Measurements from ENCODE around the gene HSPA12A.

The HSPA12A gene

GRCh38 chr10:116784651-116785050 lies 42.3 kb upstream of the HSPA12A start:
- ChIA-PET POLR2A (no interaction called here), CTCF (interaction anchor here (1.0 to 1.2 kb wide), 3 partner anchors 97 to 388 kb away, joined by 3 read pairs; no protein-coding TSS in a partner anchor)
- peaks cover 0 to 7% (median 2%) of the 10 kb centered on the region in 5 experiments for H3K27me3 ChIP-seq (replicated peaks in 2 of 5; ENCODE audit: control insufficient read depth in 4 of 5, insufficient read depth in 5 of 5, low read length in 4 of 5)
- H3K4me3 ChIP-seq (ENCODE audit: control insufficient read depth in 1 of 7, extremely low read depth in 1 of 7, insufficient read depth in 4 of 7, low read depth in 2 of 7, low read length in 6 of 7): no peak overlapping the region
- H3K9me3 ChIP-seq (ENCODE audit: control extremely low read depth in 1 of 5, control insufficient read depth in 4 of 5, insufficient read depth in 2 of 5, low read depth in 1 of 5, low read length in 4 of 5): no peaks in the 10 kb centered on the region
- H3K36me3 ChIP-seq (ENCODE audit: control insufficient read depth in 4 of 4, insufficient read depth in 4 of 4, low read length in 3 of 4): no peaks in the 10 kb centered on the region
- DNase-seq: no peak
- H3K4me1 ChIP-seq (ENCODE audit: control extremely low read depth in 1 of 4, control insufficient read depth in 4 of 4, insufficient read depth in 4 of 4, low read length in 3 of 4): peaks cover 0 to 5% (median 2%) of the 10 kb centered on the region in 4 experiments
- WGBS (ENCODE audit: insufficient coverage): 96% methylated on average over 6 of the region's 7 CpGs
- H3K27ac ChIP-seq (ENCODE audit: insufficient read depth in 1 of 2, low read depth in 1 of 2, low read length in 2 of 2, poor library complexity in 1 of 2, severe bottlenecking in 2 of 2): no peak overlapping the region

GRCh38 chr10:116784035-116784434 lies 41.7 kb upstream of the HSPA12A start:
- Histone ChIP-seq H3K4me3 (ENCODE audit: control insufficient read depth in 1 of 7, extremely low read depth in 1 of 7, insufficient read depth in 4 of 7, low read depth in 2 of 7, low read length in 6 of 7) (no peak overlapping the region), H3K27ac (ENCODE audit: insufficient read depth in 1 of 2, low read depth in 1 of 2, low read length in 2 of 2, poor library complexity in 1 of 2, severe bottlenecking in 2 of 2) (no peak overlapping the region), H3K36me3 (ENCODE audit: control insufficient read depth in 4 of 4, insufficient read depth in 4 of 4, low read length in 3 of 4) (no peaks in the 10 kb centered on the region), H3K4me1 (ENCODE audit: control extremely low read depth in 1 of 4, control insufficient read depth in 4 of 4, insufficient read depth in 4 of 4, low read length in 3 of 4) (peaks cover 0 to 5% (median 2%) of the 10 kb centered on the region in 4 experiments), H3K9me3 (ENCODE audit: control extremely low read depth in 1 of 5, control insufficient read depth in 4 of 5, insufficient read depth in 2 of 5, low read depth in 1 of 5, low read length in 4 of 5) (no peaks in the 10 kb centered on the region), H3K27me3 (replicated peaks in 2 of 5; ENCODE audit: control insufficient read depth in 4 of 5, insufficient read depth in 5 of 5, low read length in 4 of 5) (peaks cover 0 to 5% (median 2%) of the 10 kb centered on the region in 5 experiments)
- ChIA-PET POLR2A (no interaction called here), CTCF (interaction anchor here (1.2 kb wide), 1 partner anchor 96 kb away, joined by 3 read pairs; no protein-coding TSS in a partner anchor)
- no peak for DNase-seq
- WGBS (ENCODE audit: insufficient coverage): 100% methylated on average over 3 of the region's 3 CpGs

- Histone ChIP-seq H3K27ac (ENCODE audit: insufficient read depth in 1 of 2, low read depth in 1 of 2, low read length in 2 of 2, poor library complexity in 1 of 2, severe bottlenecking in 2 of 2) (no peak overlapping the region), H3K36me3 (ENCODE audit: control insufficient read depth in 4 of 4, insufficient read depth in 4 of 4, low read length in 3 of 4) (no peaks in the 10 kb centered on the region), H3K4me1 (ENCODE audit: control extremely low read depth in 1 of 4, control insufficient read depth in 4 of 4, insufficient read depth in 4 of 4, low read length in 3 of 4) (peaks cover 0 to 5% (median 2%) of the 10 kb centered on the region in 4 experiments), H3K27me3 (replicated peaks in 2 of 5; ENCODE audit: control insufficient read depth in 4 of 5, insufficient read depth in 5 of 5, low read length in 4 of 5) (peaks cover 0 to 7% (median 4%) of the 10 kb centered on the region in 5 experiments), H3K4me3 (ENCODE audit: control insufficient read depth in 1 of 7, extremely low read depth in 1 of 7, insufficient read depth in 4 of 7, low read depth in 2 of 7, low read length in 6 of 7) (no peak overlapping the region), H3K9me3 (ENCODE audit: control extremely low read depth in 1 of 5, control insufficient read depth in 4 of 5, insufficient read depth in 2 of 5, low read depth in 1 of 5, low read length in 4 of 5) (no peaks in the 10 kb centered on the region)
- CTCF ChIA-PET: no interaction called here
- DNase-seq: no peak
- WGBS (ENCODE audit: insufficient coverage): 86% methylated on average over 12 of the region's 13 CpGs
- POLR2A ChIA-PET: no interaction called here
Observed at GRCh38 chr10:116783011-116783655, 40.8 kb upstream of the HSPA12A start.

GRCh38 chr10:116781370-116781884 lies 39.1 kb upstream of the HSPA12A start:
- 94% methylated on average over 3 of the region's 7 CpGs for WGBS (ENCODE audit: insufficient coverage)
- Histone ChIP-seq H3K4me1 (ENCODE audit: control extremely low read depth in 1 of 4, control insufficient read depth in 4 of 4, insufficient read depth in 4 of 4, low read length in 3 of 4) (no peaks in the 10 kb centered on the region), H3K36me3 (ENCODE audit: control insufficient read depth in 4 of 4, insufficient read depth in 4 of 4, low read length in 3 of 4) (no peaks in the 10 kb centered on the region), H3K27ac (ENCODE audit: insufficient read depth in 1 of 2, low read depth in 1 of 2, low read length in 2 of 2, poor library complexity in 1 of 2, severe bottlenecking in 2 of 2) (no peak overlapping the region), H3K27me3 (replicated peaks in 2 of 5; ENCODE audit: control insufficient read depth in 4 of 5, insufficient read depth in 5 of 5, low read length in 4 of 5) (peaks cover 0 to 13% (median 4%) of the 10 kb centered on the region in 5 experiments), H3K4me3 (ENCODE audit: control insufficient read depth in 1 of 7, extremely low read depth in 1 of 7, insufficient read depth in 4 of 7, low read depth in 2 of 7, low read length in 6 of 7) (no peak overlapping the region), H3K9me3 (ENCODE audit: control extremely low read depth in 1 of 5, control insufficient read depth in 4 of 5, insufficient read depth in 2 of 5, low read depth in 1 of 5, low read length in 4 of 5) (no peaks in the 10 kb centered on the region)
- ChIA-PET CTCF (interaction anchor here (1.2 kb wide), 1 partner anchor 99 kb away, joined by 4 read pairs; no protein-coding TSS in a partner anchor), POLR2A (no interaction called here)
- no peak for DNase-seq

- ChIA-PET POLR2A (no interaction called here), CTCF (no interaction called here)
- H3K27me3 ChIP-seq (replicated peaks in 2 of 5; ENCODE audit: control insufficient read depth in 4 of 5, insufficient read depth in 5 of 5, low read length in 4 of 5): peaks cover 0 to 13% (median 4%) of the 10 kb centered on the region in 5 experiments
- no peaks in the 10 kb centered on the region for H3K9me3 ChIP-seq (ENCODE audit: control extremely low read depth in 1 of 5, control insufficient read depth in 4 of 5, insufficient read depth in 2 of 5, low read depth in 1 of 5, low read length in 4 of 5)
- H3K4me1 ChIP-seq (ENCODE audit: control extremely low read depth in 1 of 4, control insufficient read depth in 4 of 4, insufficient read depth in 4 of 4, low read length in 3 of 4): no peaks in the 10 kb centered on the region
- WGBS (ENCODE audit: insufficient coverage): 100% methylated on average over 1 of the region's 3 CpGs
- no peak for DNase-seq
- no peak overlapping the region for H3K27ac ChIP-seq (ENCODE audit: insufficient read depth in 1 of 2, low read depth in 1 of 2, low read length in 2 of 2, poor library complexity in 1 of 2, severe bottlenecking in 2 of 2)
- no peaks in the 10 kb centered on the region for H3K36me3 ChIP-seq (ENCODE audit: control insufficient read depth in 4 of 4, insufficient read depth in 4 of 4, low read length in 3 of 4)
- H3K4me3 ChIP-seq (ENCODE audit: control insufficient read depth in 1 of 7, extremely low read depth in 1 of 7, insufficient read depth in 4 of 7, low read depth in 2 of 7, low read length in 6 of 7): no peak overlapping the region
Observed at GRCh38 chr10:116780691-116781205, 38.4 kb upstream of the HSPA12A start.

GRCh38 chr10:116779076-116779687 lies 36.8 kb upstream of the HSPA12A start:
- Histone ChIP-seq H3K9me3 (ENCODE audit: control extremely low read depth in 1 of 5, control insufficient read depth in 4 of 5, insufficient read depth in 2 of 5, low read depth in 1 of 5, low read length in 4 of 5) (no peaks in the 10 kb centered on the region), H3K27me3 (replicated peaks in 2 of 5; ENCODE audit: control insufficient read depth in 4 of 5, insufficient read depth in 5 of 5, low read length in 4 of 5) (peaks cover 0 to 13% (median 4%) of the 10 kb centered on the region in 5 experiments), H3K4me3 (ENCODE audit: control insufficient read depth in 1 of 7, extremely low read depth in 1 of 7, insufficient read depth in 4 of 7, low read depth in 2 of 7, low read length in 6 of 7) (no peak overlapping the region), H3K36me3 (ENCODE audit: control insufficient read depth in 4 of 4, insufficient read depth in 4 of 4, low read length in 3 of 4) (no peaks in the 10 kb centered on the region), H3K27ac (ENCODE audit: insufficient read depth in 1 of 2, low read depth in 1 of 2, low read length in 2 of 2, poor library complexity in 1 of 2, severe bottlenecking in 2 of 2) (no peak overlapping the region), H3K4me1 (ENCODE audit: control extremely low read depth in 1 of 4, control insufficient read depth in 4 of 4, insufficient read depth in 4 of 4, low read length in 3 of 4) (no peaks in the 10 kb centered on the region)
- POLR2A ChIA-PET: no interaction called here
- CTCF ChIA-PET: interaction anchor here (0.8 to 4.9 kb wide), 3 partner anchors 8 to 60 kb away, joined by 3 to 29 read pairs (median 7); no protein-coding TSS in a partner anchor
- no peak for DNase-seq
- WGBS (ENCODE audit: insufficient coverage): 95% methylated on average over 15 of the region's 16 CpGs

- Histone ChIP-seq H3K4me1 (ENCODE audit: control extremely low read depth in 1 of 4, control insufficient read depth in 4 of 4, insufficient read depth in 4 of 4, low read length in 3 of 4) (no peaks in the 10 kb centered on the region), H3K27me3 (replicated peaks in 2 of 5; ENCODE audit: control insufficient read depth in 4 of 5, insufficient read depth in 5 of 5, low read length in 4 of 5) (peaks cover 0 to 11% (median 4%) of the 10 kb centered on the region in 5 experiments), H3K36me3 (ENCODE audit: control insufficient read depth in 4 of 4, insufficient read depth in 4 of 4, low read length in 3 of 4) (no peaks in the 10 kb centered on the region), H3K27ac (ENCODE audit: insufficient read depth in 1 of 2, low read depth in 1 of 2, low read length in 2 of 2, poor library complexity in 1 of 2, severe bottlenecking in 2 of 2) (no peak overlapping the region), H3K4me3 (ENCODE audit: control insufficient read depth in 1 of 7, extremely low read depth in 1 of 7, insufficient read depth in 4 of 7, low read depth in 2 of 7, low read length in 6 of 7) (no peak overlapping the region), H3K9me3 (ENCODE audit: control extremely low read depth in 1 of 5, control insufficient read depth in 4 of 5, insufficient read depth in 2 of 5, low read depth in 1 of 5, low read length in 4 of 5) (no peaks in the 10 kb centered on the region)
- POLR2A ChIA-PET: no interaction called here
- CTCF ChIA-PET: interaction anchor here (1.0 to 4.9 kb wide), 3 partner anchors 11 to 30 kb away, joined by 3 to 29 read pairs (median 7); no protein-coding TSS in a partner anchor
- WGBS (ENCODE audit: insufficient coverage): 96% methylated on average over 5 of the region's 8 CpGs
- no peak for DNase-seq
Observed at GRCh38 chr10:116777006-116777405, 34.6 kb upstream of the HSPA12A start.

Data from common myeloid progenitor, CD34-positive (primary cell).